H1 (cell line): Measurements from ENCODE around the gene CAP1.

ENCODE experiments used
- EZH2 ChIP-seq: fragments of 200-600 bp; sonication (generic); IDR thresholded peaks from 2 replicates; pipeline ENCODE4 v1.7.1; 2012; ENCODE audit warnings: low read depth, mild to moderate bottlenecking, moderate library complexity, low read length, inconsistent platforms; ENCODE audit not compliant: severe bottlenecking
- KDM1A ChIP-seq: fragments of 200-600, 300-600 bp; sonication (generic); IDR thresholded peaks from 2 replicates; pipeline ENCODE4 v1.7.1; 2016; ENCODE audit warnings: mild to moderate bottlenecking, low read length, borderline replicate concordance
- MAX ChIP-seq: IDR thresholded peaks from 2 replicates; pipeline ENCODE4 v1.6.1; 2012; ENCODE audit warnings: inconsistent platforms
- POLR2AphosphoS5 ChIP-seq: IDR thresholded peaks from 2 replicates; pipeline ENCODE4 v1.6.1; 2011; ENCODE audit warnings: low read depth, low read length
- RFX5 ChIP-seq: IDR thresholded peaks from 2 replicates; pipeline ENCODE4 v1.6.1; 2011; ENCODE audit warnings: low read depth, low read length, improper control_type of control experiment, borderline replicate concordance

DNA sequence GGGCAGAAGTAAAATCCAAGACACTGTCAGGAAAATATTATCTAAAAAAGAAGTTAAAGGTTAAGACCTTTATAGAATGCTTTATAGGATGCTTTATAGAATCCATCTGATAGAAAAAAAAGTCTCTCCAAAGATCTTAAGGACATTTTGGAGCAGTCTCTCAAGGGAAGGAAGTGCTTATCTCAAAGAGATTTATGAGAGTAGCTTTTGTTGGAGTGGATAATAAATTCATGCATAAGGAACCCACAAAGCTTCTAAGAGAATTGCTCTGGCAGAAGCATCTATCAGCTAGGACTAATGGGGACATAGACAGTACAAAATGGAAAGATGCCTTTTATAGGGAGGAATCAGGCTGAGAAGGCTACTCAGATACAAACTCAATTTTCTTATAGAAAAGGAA, 12.9 kb upstream of the CAP1 start:
- TF ChIP-seq RFX5 (no peak), EZH2 (no peak), POLR2AphosphoS5 (no peak), MAX (no peak), KDM1A (no peak)
